Gastroesophageal sphincter (tissue), 3 donors: Measurements from ENCODE around the gene UBE2R2.

Experiments
- EP300 ChIP-seq: sonication (generic); formaldehyde crosslinking; IDR thresholded peaks from one replicate; pipeline ENCODE4 v1.6.1; 2017; ENCODE audit warnings: antibody characterized with exemption, mild to moderate bottlenecking
- POLR2A ChIP-seq, 2 donors: fragments of 450-650 bp; IDR thresholded peaks; one replicate each; pipeline ENCODE4 v1.6.1; 2017; ENCODE audit warnings: antibody characterized with exemption in 2 of 2, mild to moderate bottlenecking in 2 of 2, moderate library complexity in 1 of 2
- TF ChIP-seq, protein P1 (sequence below), 4 experiments: fragments of 200-600 bp in 2 of 4; fragments of 450-650 bp in 2 of 4; sonication (generic) in 1 of 4; IDR thresholded peaks; one replicate each; pipeline ENCODE4 v1.5.1; 2017 to 2019; ENCODE audit warnings: antibody characterized with exemption in 4 of 4, mild to moderate bottlenecking in 2 of 4, moderate library complexity in 2 of 4

DNA sequence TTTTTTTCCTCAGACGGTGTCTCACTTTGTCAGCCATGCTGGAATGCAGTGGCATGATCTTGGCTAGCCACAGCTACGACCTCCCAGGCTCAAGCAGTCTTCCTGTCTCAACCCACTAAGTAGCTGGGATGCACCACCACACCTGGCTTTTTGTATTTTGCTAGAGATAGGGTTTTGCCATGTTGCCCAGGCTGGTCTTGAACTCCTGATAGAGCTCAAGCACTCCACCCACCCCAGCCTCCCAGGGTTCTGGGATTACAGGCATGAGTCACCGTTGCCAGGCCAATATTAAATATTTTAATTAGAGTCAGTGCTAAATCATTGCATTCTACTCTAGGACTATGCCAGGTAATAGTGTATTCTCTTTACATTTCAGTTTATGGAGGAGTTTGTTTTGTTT, 41.5 kb downstream of the UBE2R2 start:
- TF ChIP-seq POLR2A (IDR thresholded peaks at IDR 0.05) (no peak), EP300 (no peak)
- TF ChIP-seq, protein P1, sequence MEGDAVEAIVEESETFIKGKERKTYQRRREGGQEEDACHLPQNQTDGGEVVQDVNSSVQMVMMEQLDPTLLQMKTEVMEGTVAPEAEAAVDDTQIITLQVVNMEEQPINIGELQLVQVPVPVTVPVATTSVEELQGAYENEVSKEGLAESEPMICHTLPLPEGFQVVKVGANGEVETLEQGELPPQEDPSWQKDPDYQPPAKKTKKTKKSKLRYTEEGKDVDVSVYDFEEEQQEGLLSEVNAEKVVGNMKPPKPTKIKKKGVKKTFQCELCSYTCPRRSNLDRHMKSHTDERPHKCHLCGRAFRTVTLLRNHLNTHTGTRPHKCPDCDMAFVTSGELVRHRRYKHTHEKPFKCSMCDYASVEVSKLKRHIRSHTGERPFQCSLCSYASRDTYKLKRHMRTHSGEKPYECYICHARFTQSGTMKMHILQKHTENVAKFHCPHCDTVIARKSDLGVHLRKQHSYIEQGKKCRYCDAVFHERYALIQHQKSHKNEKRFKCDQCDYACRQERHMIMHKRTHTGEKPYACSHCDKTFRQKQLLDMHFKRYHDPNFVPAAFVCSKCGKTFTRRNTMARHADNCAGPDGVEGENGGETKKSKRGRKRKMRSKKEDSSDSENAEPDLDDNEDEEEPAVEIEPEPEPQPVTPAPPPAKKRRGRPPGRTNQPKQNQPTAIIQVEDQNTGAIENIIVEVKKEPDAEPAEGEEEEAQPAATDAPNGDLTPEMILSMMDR (IDR thresholded peaks at IDR 0.05) = no peak
